HG03520 (cell line): ENCODE results near the gene MARK3.
"Not testable (repeated sequence)": the region's sequence is repeated elsewhere in the genome, so short reads cannot be mapped to it uniquely, and the experiment has no call there.

Source experiments
- ATAC-seq: cut with Tn5 transposase; IDR thresholded peaks from one replicate; pipeline ENCODE4 v1.9.1; 2021; ENCODE audit warnings: mild to moderate bottlenecking, moderate library complexity; ENCODE audit not compliant: unreplicated experiment

MARK3 gene

GRCh38 chr14:103509864-103510723 is 124.9 kb downstream of the MARK3 start:
- no peak for ATAC-seq

GRCh38 chr14:103510724-103511693 is 125.8 kb downstream of the MARK3 start:
- ATAC-seq, result no peak

- not testable (repeated sequence) for ATAC-seq
Measured at GRCh38 chr14:103512180-103512579, 127.0 kb downstream of the MARK3 start.

GRCh38 chr14:103512701-103513611 is 127.7 kb downstream of the MARK3 start:
- no peak for ATAC-seq

GRCh38 chr14:103514596-103515421 is 129.6 kb downstream of the MARK3 start:
- ATAC-seq, result no peak

GRCh38 chr14:103516426-103517173 is 131.4 kb downstream of the MARK3 start:
- ATAC-seq, result no peak

GRCh38 chr14:103517174-103517566 is 132.0 kb downstream of the MARK3 start:
- no peak for ATAC-seq

GRCh38 chr14:103517721-103518421 is 132.7 kb downstream of the MARK3 start:
- no peak for ATAC-seq

GRCh38 chr14:103518422-103519042 is 133.3 kb downstream of the MARK3 start:
- no peak for ATAC-seq

GRCh38 chr14:103519043-103519836 is 134.0 kb downstream of the MARK3 start:
- ATAC-seq, result no peak

- ATAC-seq, result no peak
Measured at GRCh38 chr14:103519837-103520212, 134.6 kb downstream of the MARK3 start.

- no peak for ATAC-seq
Measured at GRCh38 chr14:103520269-103520656, 135.0 kb downstream of the MARK3 start.

- no peak for ATAC-seq
Measured at GRCh38 chr14:103520657-103521437, 135.6 kb downstream of the MARK3 start.

GRCh38 chr14:103521438-103521950 is 136.3 kb downstream of the MARK3 start:
- no peak for ATAC-seq

- ATAC-seq, result no peak
Measured at GRCh38 chr14:103521951-103522563, 136.8 kb downstream of the MARK3 start.
